Ishikawa (cell line): ENCODE results near the gene VDR.

ENCODE experiments used
- CEBPB ChIP-seq: IDR thresholded peaks from 2 replicates; pipeline ENCODE4 v1.6.1; 2012
- CREB1 ChIP-seq: IDR thresholded peaks from 2 replicates; pipeline ENCODE4 v1.6.1; 2012; ENCODE audit warnings: low read depth
- EGR1 ChIP-seq: IDR thresholded peaks from 2 replicates; pipeline ENCODE4 v1.6.1; 2012
- EP300 ChIP-seq: IDR thresholded peaks from 2 replicates; pipeline ENCODE4 v1.6.1; 2012; ENCODE audit warnings: borderline replicate concordance
- FOXM1 ChIP-seq: IDR thresholded peaks from 2 replicates; pipeline ENCODE4 v1.6.1; 2012; ENCODE audit warnings: low read depth, borderline replicate concordance
- MAX ChIP-seq: IDR thresholded peaks from 2 replicates; pipeline ENCODE4 v1.6.1; 2012
- NFIC ChIP-seq: IDR thresholded peaks from 2 replicates; pipeline ENCODE4 v1.6.1; 2012
- RAD21 ChIP-seq: IDR thresholded peaks from 2 replicates; pipeline ENCODE4 v1.6.1; 2012; ENCODE audit warnings: low read depth
- TAF1 ChIP-seq: IDR thresholded peaks from 2 replicates; pipeline ENCODE4 v1.6.1; 2012; ENCODE audit warnings: low read depth, mild to moderate bottlenecking
- TCF12 ChIP-seq: IDR thresholded peaks from 2 replicates; pipeline ENCODE4 v1.6.1; 2012; ENCODE audit warnings: low read depth
- TEAD4 ChIP-seq: IDR thresholded peaks from 2 replicates; pipeline ENCODE4 v1.6.1; 2012
- USF1 ChIP-seq: IDR thresholded peaks from 2 replicates; pipeline ENCODE4 v1.6.1; 2012
- YY1 ChIP-seq: IDR thresholded peaks from 2 replicates; pipeline ENCODE4 v1.6.1; 2012; ENCODE audit warnings: low read depth
- ZBTB7A ChIP-seq: IDR thresholded peaks from 2 replicates; pipeline ENCODE4 v1.6.1; 2012; ENCODE audit warnings: low read depth
- TF ChIP-seq, protein P1 (sequence below): IDR thresholded peaks from 2 replicates; pipeline ENCODE4 v1.6.1; 2012; ENCODE audit warnings: low read depth, mild to moderate bottlenecking

Gene VDR

DNA sequence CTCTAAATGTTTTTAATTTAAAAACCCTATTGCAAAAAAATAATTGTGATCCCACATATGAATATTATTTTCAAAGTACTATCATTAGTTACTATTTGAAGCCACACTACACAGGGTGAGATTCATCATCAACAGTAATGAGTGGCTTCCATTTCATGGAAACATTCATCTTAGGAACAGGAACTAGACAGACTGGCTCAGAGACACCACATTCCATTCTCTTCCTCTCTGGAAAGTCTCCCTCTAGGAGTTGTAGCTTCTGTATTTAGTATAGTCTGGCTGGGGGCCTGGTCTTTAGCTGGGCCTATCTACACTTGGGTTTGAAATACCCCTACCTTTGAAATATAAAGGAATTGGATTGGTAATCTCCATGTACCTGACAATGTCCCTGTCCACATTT, 6.2 kb upstream of the VDR start:
- TF ChIP-seq YY1 (no peak), ZBTB7A (no peak)

DNA sequence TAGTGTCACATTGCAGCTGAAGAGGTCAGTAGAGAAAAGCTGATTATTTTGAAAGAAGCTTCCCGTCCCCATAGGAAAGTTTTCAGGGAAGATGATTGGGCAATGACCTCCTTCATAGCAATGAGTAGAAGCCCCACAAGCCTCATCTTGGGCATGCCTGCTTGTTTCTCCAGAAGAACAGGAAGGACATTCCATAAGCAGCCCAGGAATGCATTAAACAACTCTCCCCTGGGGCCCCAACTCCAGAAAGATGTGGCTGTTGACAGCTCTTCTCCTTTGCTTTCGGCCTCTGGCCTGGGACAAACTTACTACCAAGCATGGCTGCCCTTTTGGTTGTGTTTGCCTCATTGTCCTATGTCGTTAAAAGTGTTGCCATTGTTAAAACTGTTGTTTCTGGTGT, 5.7 kb upstream of the VDR start:
- TF ChIP-seq NFIC (no peak), TEAD4 (0 out of 2 replicates have a peak, but pooled peaks have one; percentile 12)

DNA sequence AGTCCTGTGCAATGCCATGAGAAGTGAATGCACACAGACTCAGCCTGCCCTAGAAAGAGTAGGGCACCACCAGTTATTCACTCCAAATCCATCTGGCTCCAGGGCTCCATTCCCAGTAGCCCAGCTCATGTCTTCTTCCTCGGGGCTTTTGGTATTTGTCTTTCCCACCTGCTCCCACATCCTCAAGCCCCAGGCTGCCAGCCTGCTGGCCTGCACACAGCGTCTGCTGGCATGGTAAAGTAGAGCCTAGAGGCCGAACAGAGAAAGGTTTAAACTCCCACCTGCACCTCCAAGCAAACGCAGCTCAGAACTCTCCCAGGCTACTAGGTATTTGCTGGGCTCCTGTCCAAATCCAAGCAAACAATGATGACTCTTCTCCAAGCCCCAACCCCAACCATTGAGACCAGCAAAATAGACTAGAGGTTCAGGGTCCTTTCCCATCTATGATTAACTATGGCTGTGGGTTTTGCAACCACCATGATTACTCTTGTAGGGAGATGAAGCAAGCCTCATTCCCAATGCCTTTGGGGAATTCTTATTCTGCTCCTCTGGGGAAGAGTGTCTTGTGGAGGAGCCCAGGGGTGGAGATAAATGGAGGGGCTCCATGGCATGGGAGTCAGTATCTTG, 5.2 kb upstream of the VDR start:
- TF ChIP-seq YY1: no peak
- no peak for TF ChIP-seq TEAD4
- TF ChIP-seq EGR1: no peak
- TF ChIP-seq CREB1: no peak
- TF ChIP-seq FOXM1: no peak
- TF ChIP-seq NFIC: no peak
- TF ChIP-seq USF1: no peak
- TF ChIP-seq, protein P1, sequence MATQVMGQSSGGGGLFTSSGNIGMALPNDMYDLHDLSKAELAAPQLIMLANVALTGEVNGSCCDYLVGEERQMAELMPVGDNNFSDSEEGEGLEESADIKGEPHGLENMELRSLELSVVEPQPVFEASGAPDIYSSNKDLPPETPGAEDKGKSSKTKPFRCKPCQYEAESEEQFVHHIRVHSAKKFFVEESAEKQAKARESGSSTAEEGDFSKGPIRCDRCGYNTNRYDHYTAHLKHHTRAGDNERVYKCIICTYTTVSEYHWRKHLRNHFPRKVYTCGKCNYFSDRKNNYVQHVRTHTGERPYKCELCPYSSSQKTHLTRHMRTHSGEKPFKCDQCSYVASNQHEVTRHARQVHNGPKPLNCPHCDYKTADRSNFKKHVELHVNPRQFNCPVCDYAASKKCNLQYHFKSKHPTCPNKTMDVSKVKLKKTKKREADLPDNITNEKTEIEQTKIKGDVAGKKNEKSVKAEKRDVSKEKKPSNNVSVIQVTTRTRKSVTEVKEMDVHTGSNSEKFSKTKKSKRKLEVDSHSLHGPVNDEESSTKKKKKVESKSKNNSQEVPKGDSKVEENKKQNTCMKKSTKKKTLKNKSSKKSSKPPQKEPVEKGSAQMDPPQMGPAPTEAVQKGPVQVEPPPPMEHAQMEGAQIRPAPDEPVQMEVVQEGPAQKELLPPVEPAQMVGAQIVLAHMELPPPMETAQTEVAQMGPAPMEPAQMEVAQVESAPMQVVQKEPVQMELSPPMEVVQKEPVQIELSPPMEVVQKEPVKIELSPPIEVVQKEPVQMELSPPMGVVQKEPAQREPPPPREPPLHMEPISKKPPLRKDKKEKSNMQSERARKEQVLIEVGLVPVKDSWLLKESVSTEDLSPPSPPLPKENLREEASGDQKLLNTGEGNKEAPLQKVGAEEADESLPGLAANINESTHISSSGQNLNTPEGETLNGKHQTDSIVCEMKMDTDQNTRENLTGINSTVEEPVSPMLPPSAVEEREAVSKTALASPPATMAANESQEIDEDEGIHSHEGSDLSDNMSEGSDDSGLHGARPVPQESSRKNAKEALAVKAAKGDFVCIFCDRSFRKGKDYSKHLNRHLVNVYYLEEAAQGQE: no peak
- no peak for TF ChIP-seq TAF1
- no peak for TF ChIP-seq ZBTB7A
- no peak for TF ChIP-seq CEBPB
- TF ChIP-seq TCF12: no peak
- no peak for TF ChIP-seq MAX
- TF ChIP-seq RAD21: no peak
- no peak for TF ChIP-seq EP300

GRCh38 chr12:47908738-47909137, 3.9 kb upstream of the VDR start:
- TF ChIP-seq YY1 (no peak), RAD21 (no peak), TAF1 (no peak), FOXM1 (no peak), EP300 (no peak), TEAD4 (no peak), NFIC (no peak), ZBTB7A (no peak), USF1 (no peak)
- TF ChIP-seq, protein P1: no peak

DNA sequence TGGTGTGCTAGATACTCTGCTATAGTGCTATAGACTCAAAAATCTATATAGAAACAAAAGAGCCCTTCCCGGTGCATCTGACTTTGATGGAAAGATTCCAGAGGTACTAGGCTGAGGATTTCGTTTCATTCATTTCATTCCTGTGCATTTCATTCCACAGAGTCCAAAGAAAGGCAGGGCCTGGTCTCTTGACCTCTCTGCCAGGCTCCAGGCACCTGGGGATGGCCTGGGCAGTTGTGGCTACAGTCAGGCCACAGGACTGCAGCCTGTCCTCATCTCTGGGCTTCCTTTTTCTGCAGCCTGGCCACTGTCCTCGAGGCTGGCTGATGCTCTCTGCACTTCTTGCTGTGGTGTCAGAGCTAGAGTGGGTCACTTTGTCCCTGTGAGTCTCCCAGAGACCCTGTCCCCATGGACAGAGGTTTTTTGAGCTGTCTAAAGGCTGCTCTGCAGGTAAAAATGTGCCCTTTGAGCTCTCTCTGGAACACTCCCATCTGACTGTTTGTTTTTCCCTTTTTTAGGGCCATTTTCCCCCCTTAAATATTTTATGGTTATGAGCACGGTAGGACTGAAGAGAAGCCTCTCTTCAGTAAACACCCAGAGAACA, 3.2 kb upstream of the VDR start:
- TF ChIP-seq TCF12 (no peak), CREB1 (no peak), TEAD4 (no peak), NFIC (no peak), USF1 (no peak), EP300 (no peak), YY1 (no peak), RAD21 (no peak), EGR1 (no peak), MAX (no peak), FOXM1 (no peak), ZBTB7A (no peak), TAF1 (no peak), CEBPB (no peak)
- TF ChIP-seq, protein P1: no peak
